GM12878 (cell line): ENCODE results near the gene EEFSEC. TPM values are rescaled to one million over a fixed set of nuclear protein-coding genes. Genes with fewer than 3 reads are reported as not detected.

Experiments
- ATF2 ChIP-seq: IDR thresholded peaks from 2 replicates; pipeline ENCODE4 v1.6.1; 2012; ENCODE audit warnings: low read length, inconsistent platforms
- CREB1 ChIP-seq: IDR thresholded peaks from 2 replicates; pipeline ENCODE4 v1.6.1; 2012; ENCODE audit warnings: low read depth, mild to moderate bottlenecking, inconsistent platforms
- GATAD2B ChIP-seq: fragments of 450-650 bp; conservative IDR thresholded peaks from 2 replicates; pipeline ENCODE4 v1.6.1; 2017; ENCODE audit warnings: low read depth, mild to moderate bottlenecking, moderate library complexity
- PBX3 ChIP-seq: IDR thresholded peaks from 2 replicates; pipeline ENCODE4 v1.6.1; 2011; ENCODE audit warnings: mild to moderate bottlenecking, low read depth, low read length, moderate library complexity; ENCODE audit not compliant: insufficient replicate concordance
- PKNOX1 ChIP-seq: fragments of 450-650 bp; IDR thresholded peaks from 2 replicates; pipeline ENCODE4 v1.6.1; 2016; ENCODE audit warnings: mild to moderate bottlenecking
- ZBTB33 ChIP-seq: fragments of 450-650 bp; IDR thresholded peaks from 2 replicates; pipeline ENCODE4 v1.6.1; 2017; ENCODE audit warnings: mild to moderate bottlenecking
- ZZZ3 ChIP-seq: IDR thresholded peaks from 2 replicates; pipeline ENCODE4 v1.6.1; 2011; ENCODE audit warnings: low read depth; ENCODE audit not compliant: control insufficient read depth, insufficient read length
- polyA plus RNA-seq, 11 experiments: library from polyadenylated mRNA; depleted of rRNA in 4 of 11; unstranded in 6 of 11; stranded (reverse) in 5 of 11; fragments of >200 nt; fragmentation: Nextera tagmentation in 4 of 11; fragmentation: Illumina TruSeq in 1 of 11; extraction: Ambion mirVana in 4 of 11; extraction: Trizol in 1 of 11; gene quantifications; 1 replicate in 1 of 11; 2 replicates in 10 of 11; pipeline versions ENCODE4 v1.2.1 to v1.2.3, GENCODE V29; 2011 to 2016; ENCODE audit warnings: inconsistent platforms in 2 of 11, missing spikeins in 2 of 11, low read depth in 1 of 11
- total RNA-seq, 4 experiments: library from RNA; depleted of rRNA in 3 of 4; stranded (reverse); fragments of >200 nt in 3 of 4; fragmentation: Illumina TruSeq in 1 of 4; extraction: Trizol in 1 of 4; gene quantifications; 2 replicates each; pipeline versions ENCODE4 v1.2.1 to v1.2.3, GENCODE V29; 2013 to 2021

The EEFSEC gene
- total and polyA plus RNA-seq, 10 of the 15 experiments (the other 5 are each of a cell fraction or from before 2014, with no cell fraction given), result 0.29 to 29.1 (median 16.1) TPM

DNA sequence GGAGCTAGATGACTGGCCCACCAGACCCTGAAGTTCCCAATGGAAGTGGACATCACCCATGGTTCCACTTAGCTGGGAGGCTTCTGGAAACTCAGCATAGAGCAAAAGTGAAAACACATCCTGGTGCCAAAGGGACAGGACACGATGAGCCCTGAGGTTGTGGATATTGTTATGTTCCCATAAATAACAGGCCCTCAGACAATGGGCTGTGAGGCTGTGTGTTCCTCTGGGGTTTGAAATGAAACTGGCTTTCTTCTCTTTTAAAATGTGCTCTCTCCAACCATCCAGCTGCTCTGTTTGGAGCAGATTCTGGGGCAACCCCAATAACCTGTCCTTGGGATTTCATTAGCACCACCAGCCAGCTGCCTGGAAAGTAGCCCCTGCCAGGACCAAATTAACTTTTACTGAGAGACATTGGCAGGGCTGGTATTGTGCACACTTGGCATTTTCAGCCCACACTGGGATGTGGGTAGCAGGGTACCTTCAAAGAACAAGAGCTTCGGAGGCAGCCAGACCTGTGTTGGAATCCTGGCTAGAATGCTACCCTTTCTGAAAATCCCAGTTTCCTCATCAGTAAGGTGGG is 215.9 kb downstream of the EEFSEC start (continued):
- TF ChIP-seq ATF2 (no peak), PKNOX1 (no peak), ZZZ3 (no peak), PBX3 (no peak), GATAD2B (no peak), ZBTB33 (no peak), CREB1 (no peak)
